Gastrocnemius medialis (tissue), 4 donors: Measurements from ENCODE around the gene RTP2. TPM values are rescaled to one million over a fixed set of nuclear protein-coding genes. Genes with fewer than 3 reads are reported as not detected.

Experiments used
- ATAC-seq, 2 donors: fragments of 150-250 bp; one replicate each; pipeline ENCODE4 v1.9.1; 2016
- DNase-seq, 2 donors: peaks; one replicate each; pipeline ENCODE4 v3.0.0-alpha.2; 2019
- H3K27ac ChIP-seq, 4 donors: fragments of 200-600 bp; sonication (generic); 1 replicate in 1 of 4; 2 replicates in 3 of 4; pipeline ENCODE4 v1.5.1; 2016 to 2018; ENCODE audit warnings: mild to moderate bottlenecking in 2 of 4, moderate library complexity in 1 of 4
- H3K27me3 ChIP-seq, 3 donors: fragments of 200-600 bp; sonication (generic) in 2 of 3; 1 replicate in 1 of 3; 2 replicates in 2 of 3; pipeline versions ENCODE4 v1.5.1 to v1.6.0; 2016 to 2019; ENCODE audit warnings: mild to moderate bottlenecking in 1 of 3, moderate library complexity in 1 of 3
- H3K36me3 ChIP-seq, 2 donors: fragments of 200-600 bp; sonication (generic) in 1 of 2; one replicate each; pipeline ENCODE4 v1.5.1; 2017 to 2018
- H3K4me1 ChIP-seq, 2 donors: fragments of 200-600 bp; sonication (generic) in 1 of 2; one replicate each; pipeline ENCODE4 v1.5.1; 2016 to 2017; ENCODE audit warnings: mild to moderate bottlenecking in 2 of 2
- H3K4me3 ChIP-seq, 4 donors: fragments of 200-600 bp; sonication (generic) in 3 of 4; 1 replicate in 1 of 4; 2 replicates in 3 of 4; pipeline ENCODE4 v1.5.1; 2016 to 2019; ENCODE audit warnings: mild to moderate bottlenecking in 2 of 4
- H3K9me3 ChIP-seq, 3 donors: fragments of 200-600 bp; sonication (generic) in 2 of 3; 1 replicate in 1 of 3; 2 replicates in 2 of 3; pipeline ENCODE4 v1.5.1; 2016 to 2019
- POLR2A ChIP-seq, 2 donors: fragments of 450-650 bp; IDR thresholded peaks; one replicate each; pipeline ENCODE4 v1.6.1; 2017; ENCODE audit warnings: antibody characterized with exemption in 2 of 2, mild to moderate bottlenecking in 2 of 2, moderate library complexity in 2 of 2
- in situ Hi-C, 4 donors: fragments of 200-750 bp; cut with MboI; loops; one replicate each; pipeline versions ENCODE4 v1.15.0 to v1.8.0; 2017; ENCODE audit warnings: low sequenced_read_pairs in 4 of 4
- intact Hi-C: fragments of 100-400 bp; cut with DNase I; formaldehyde crosslinking; loops from one replicate; pipeline ENCODE4 v1.15.1; 2023; ENCODE audit warnings: low total_unique reads
- total RNA-seq, 4 donors: library from RNA; depleted of rRNA; stranded (reverse); fragments of >200 nt; gene quantifications; one replicate each; pipeline versions ENCODE4 v1.1.0 to v1.2.3, GENCODE V29; 2016
- TF ChIP-seq, protein P1 (sequence below), 5 experiments: fragments of 450-650 bp in 3 of 5; fragments of 200-600 bp in 2 of 5; sonication (generic) in 2 of 5; IDR thresholded peaks in 4 of 5; conservative IDR thresholded peaks in 1 of 5; 1 replicate in 4 of 5; 2 replicates in 1 of 5; pipeline ENCODE4 v1.5.1; 2016 to 2019; ENCODE audit warnings: antibody characterized with exemption in 5 of 5, mild to moderate bottlenecking in 3 of 5, moderate library complexity in 3 of 5

The RTP2 gene
- total RNA-seq, 4 donors from 2014 or later, result 1.9 to 3.1 (median 2.3) TPM; not detected in 1

DNA sequence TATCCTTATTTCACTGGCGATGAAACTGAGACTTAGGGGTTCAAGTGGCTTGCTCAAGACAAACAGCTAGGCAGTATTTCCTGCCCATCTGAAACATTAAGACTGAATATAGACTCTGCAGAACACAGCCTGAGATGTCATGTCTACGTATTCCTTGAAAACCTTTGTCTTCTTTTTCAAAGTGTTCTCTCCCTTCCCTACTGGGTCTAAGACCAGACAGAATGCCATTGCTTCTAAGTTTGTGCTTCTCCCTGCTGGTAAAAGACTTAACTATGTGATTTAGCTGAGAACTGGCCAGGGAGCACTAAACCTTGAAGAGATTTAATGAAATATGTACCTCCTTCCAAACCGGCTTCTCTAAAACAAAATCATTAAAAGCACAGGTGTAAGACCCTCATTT is 33.0 kb upstream of the RTP2 start:
- intact Hi-C loops (loop anchor here (5.0 kb wide), 2 partner anchors 947 to 1407 kb away; no protein-coding TSS in a partner anchor), in situ Hi-C loops (loop anchor here (10.0 to 25.0 kb wide), 9 partner anchors 477 to 1219 kb away; no protein-coding TSS in a partner anchor)
- no peak for DNase-seq
- H3K27ac ChIP-seq, result peak overlapping the region; percentile 95 to 100 (median 98)
- H3K4me1 ChIP-seq, result peaks cover 55 to 59% of the 10 kb centered on the region in 2 donors
- peak overlapping the region; percentile 70 to 94 (median 88) for H3K4me3 ChIP-seq
- H3K27me3 ChIP-seq, result no peaks in the 10 kb centered on the region
- ATAC-seq, result no peak
- no peak for TF ChIP-seq POLR2A (IDR thresholded peaks at IDR 0.05)
- TF ChIP-seq, protein P1, sequence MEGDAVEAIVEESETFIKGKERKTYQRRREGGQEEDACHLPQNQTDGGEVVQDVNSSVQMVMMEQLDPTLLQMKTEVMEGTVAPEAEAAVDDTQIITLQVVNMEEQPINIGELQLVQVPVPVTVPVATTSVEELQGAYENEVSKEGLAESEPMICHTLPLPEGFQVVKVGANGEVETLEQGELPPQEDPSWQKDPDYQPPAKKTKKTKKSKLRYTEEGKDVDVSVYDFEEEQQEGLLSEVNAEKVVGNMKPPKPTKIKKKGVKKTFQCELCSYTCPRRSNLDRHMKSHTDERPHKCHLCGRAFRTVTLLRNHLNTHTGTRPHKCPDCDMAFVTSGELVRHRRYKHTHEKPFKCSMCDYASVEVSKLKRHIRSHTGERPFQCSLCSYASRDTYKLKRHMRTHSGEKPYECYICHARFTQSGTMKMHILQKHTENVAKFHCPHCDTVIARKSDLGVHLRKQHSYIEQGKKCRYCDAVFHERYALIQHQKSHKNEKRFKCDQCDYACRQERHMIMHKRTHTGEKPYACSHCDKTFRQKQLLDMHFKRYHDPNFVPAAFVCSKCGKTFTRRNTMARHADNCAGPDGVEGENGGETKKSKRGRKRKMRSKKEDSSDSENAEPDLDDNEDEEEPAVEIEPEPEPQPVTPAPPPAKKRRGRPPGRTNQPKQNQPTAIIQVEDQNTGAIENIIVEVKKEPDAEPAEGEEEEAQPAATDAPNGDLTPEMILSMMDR (IDR thresholded peaks at IDR 0.05 in 4 of 5, conservative IDR thresholded peaks at IDR 0.05 in 1 of 5), result no peak
- peaks cover 0 to 53% of the 10 kb centered on the region in 2 donors for H3K36me3 ChIP-seq
- no peaks in the 10 kb centered on the region for H3K9me3 ChIP-seq

DNA sequence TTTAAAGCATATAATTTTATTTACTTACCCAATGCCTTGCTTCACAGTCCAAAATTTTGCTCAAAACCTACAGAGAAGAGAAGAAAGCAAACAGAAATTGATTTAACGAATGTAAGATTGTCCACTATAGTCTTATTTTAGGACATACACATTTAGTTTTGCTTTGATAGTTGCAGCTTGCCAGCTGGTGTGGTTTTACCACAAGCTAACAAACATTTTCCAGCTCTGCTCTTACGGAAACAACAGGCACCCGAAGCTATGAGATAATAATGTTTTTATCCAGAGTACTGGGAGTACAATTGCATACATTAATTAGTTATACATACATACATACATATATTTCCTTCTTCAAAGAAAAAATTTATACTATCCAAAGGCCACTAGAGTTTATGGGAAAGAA is 32.5 kb upstream of the RTP2 start:
- DNase-seq, result no peak
- H3K36me3 ChIP-seq, result peaks cover 0 to 59% of the 10 kb centered on the region in 2 donors
- no peaks in the 10 kb centered on the region for H3K9me3 ChIP-seq
- H3K27me3 ChIP-seq, result no peaks in the 10 kb centered on the region
- peak overlapping the region; percentile 95 to 100 (median 98) for H3K27ac ChIP-seq
- in situ Hi-C loops, result loop anchor here (10.0 to 25.0 kb wide), 9 partner anchors 477 to 1220 kb away; no protein-coding TSS in a partner anchor
- ATAC-seq, result no peak
- peak overlapping the region in 3 of 4 donors; percentile 0 to 94 (median 82) for H3K4me3 ChIP-seq
- H3K4me1 ChIP-seq, result peaks cover 55 to 60% of the 10 kb centered on the region in 2 donors
- TF ChIP-seq POLR2A (IDR thresholded peaks at IDR 0.05), result no peak
- TF ChIP-seq, protein P1 (IDR thresholded peaks at IDR 0.05 in 4 of 5, conservative IDR thresholded peaks at IDR 0.05 in 1 of 5), result no peak
- intact Hi-C loops, result loop anchor here (5.0 kb wide), 2 partner anchors 947 to 1407 kb away; no protein-coding TSS in a partner anchor

DNA sequence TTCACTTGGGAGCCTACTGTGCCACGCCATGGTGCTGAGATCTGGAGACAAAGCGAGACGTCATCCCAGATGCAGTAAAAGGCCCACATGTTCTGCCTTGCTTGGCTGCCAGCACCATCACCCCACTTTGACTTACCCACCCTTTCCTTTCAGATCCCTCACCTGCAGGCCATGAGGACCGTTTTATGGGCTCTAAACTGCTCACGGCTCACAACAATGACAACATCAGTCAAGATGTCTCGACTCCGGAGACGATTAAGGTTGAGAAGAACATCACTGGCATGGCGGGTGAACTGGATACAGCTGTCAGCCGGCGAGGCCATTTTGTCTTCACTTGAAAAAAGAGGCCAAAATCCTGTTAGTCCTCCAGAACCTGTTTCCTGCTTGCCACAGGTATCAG is 31.0 kb upstream of the RTP2 start:
- peak overlapping the region; percentile 95 to 100 (median 98) for H3K27ac ChIP-seq
- DNase-seq, result peak in 1 of 2 donors; percentile 19
- ATAC-seq, result no peak
- H3K36me3 ChIP-seq, result peaks cover 5 to 74% of the 10 kb centered on the region in 2 donors
- peaks cover 51 to 65% of the 10 kb centered on the region in 2 donors for H3K4me1 ChIP-seq
- no peaks in the 10 kb centered on the region for H3K27me3 ChIP-seq
- H3K4me3 ChIP-seq, result no peak overlapping the region
- intact Hi-C loops, result no loop called here
- in situ Hi-C loops, result loop anchor here (10.0 to 25.0 kb wide), 9 partner anchors 479 to 1221 kb away; no protein-coding TSS in a partner anchor
- TF ChIP-seq, protein P1 (IDR thresholded peaks at IDR 0.05 in 4 of 5, conservative IDR thresholded peaks at IDR 0.05 in 1 of 5), result no peak
- TF ChIP-seq POLR2A (IDR thresholded peaks at IDR 0.05), result no peak
- H3K9me3 ChIP-seq, result no peaks in the 10 kb centered on the region

DNA sequence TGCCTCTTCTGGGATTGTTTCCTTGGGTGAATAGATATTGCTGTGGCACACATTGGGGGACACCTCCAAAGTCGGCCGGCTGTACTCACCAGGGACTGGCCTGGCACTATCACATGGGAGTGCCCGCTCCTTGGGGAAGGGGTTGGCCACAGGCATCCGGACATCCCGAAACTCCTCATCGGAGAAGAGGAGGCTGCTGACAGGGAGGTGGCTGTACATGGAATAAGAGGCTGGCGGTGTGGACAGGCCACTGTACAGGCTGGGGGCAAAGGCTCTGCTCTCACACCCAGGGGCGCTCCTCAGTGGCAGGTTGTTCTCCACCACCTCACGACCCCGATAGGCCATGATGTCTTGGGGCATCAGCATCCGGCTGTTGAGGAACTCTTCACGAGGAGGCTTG is 27.2 kb upstream of the RTP2 start:
- peak overlapping the region; percentile 73 to 100 (median 96) for H3K27ac ChIP-seq
- intact Hi-C loops (no loop called here), in situ Hi-C loops (loop anchor here (25.0 kb wide), 8 partner anchors 483 to 1058 kb away; no protein-coding TSS in a partner anchor)
- peaks cover 19 to 100% of the 10 kb centered on the region in 2 donors for H3K36me3 ChIP-seq
- H3K4me3 ChIP-seq, result no peak overlapping the region
- no peak for ATAC-seq
- no peaks in the 10 kb centered on the region for H3K9me3 ChIP-seq
- H3K27me3 ChIP-seq, result no peaks in the 10 kb centered on the region
- H3K4me1 ChIP-seq, result peaks cover 32 to 59% of the 10 kb centered on the region in 2 donors
- TF ChIP-seq POLR2A (IDR thresholded peaks at IDR 0.05), result no peak
- TF ChIP-seq, protein P1 (IDR thresholded peaks at IDR 0.05 in 4 of 5, conservative IDR thresholded peaks at IDR 0.05 in 1 of 5), result no peak
- peak in 1 of 2 donors; percentile 21 for DNase-seq
